ENCODE results near the gene CRYM. TPM values are rescaled to one million over a fixed set of nuclear protein-coding genes. Genes with fewer than 3 reads are reported as not detected.

CRYM gene
- total and polyA plus RNA-seq, 4 donors, result 4.0 to 22.2 (median 6.0) TPM

DNA sequence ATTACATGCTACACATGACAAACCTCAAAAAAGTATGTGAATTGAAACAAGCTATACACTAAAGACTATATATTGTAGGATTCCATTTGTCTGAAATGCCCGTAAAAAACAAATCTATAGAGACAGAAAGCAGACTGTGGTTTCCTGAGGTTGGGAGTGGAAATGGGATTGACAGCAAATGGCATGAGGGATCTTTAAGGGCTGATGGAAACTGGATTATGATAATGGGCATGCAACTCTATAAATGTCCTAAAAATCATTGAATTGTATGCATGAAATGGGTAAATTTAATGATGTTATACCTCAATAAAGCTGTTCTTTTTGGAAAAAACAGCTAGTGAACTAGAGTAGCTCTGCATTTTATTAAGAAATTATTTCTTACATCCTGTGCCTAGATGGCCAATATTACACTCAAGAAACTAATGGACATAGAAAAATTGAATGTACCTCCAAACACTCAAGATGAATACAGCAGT lies 45.0 kb downstream of the CRYM start:
- WGBS (ENCODE audit: insufficient coverage), result no CpG with 5 or more reads among the region's 1 CpG

DNA sequence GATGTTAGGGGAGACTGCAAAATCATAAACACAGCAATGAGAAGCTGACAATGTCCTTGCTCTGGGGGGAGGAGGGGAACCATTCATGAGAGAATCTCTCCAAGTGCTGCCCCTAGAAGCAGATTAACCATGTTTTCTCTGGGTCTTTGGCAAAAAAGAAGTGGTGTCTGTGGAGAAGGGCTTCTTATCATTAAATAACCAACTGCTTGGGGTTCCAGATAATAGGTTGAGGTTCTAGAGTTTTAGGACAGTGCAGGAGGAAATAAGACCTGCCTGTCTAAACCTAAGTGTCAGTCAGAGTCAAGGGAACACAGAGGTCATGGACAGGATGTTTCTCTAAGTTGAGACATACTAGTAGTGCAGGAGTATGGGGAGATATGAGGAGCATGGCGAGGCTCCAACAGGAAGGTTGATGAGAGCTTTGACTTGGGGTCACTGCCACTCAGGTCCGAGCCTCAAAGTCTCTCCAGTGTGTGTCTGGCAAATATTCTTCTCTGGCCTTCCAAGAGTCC lies 49.7 kb downstream of the CRYM start:
- no peaks in the 10 kb centered on the region for H3K27me3 ChIP-seq (ENCODE audit: control insufficient read depth, insufficient read depth, low read length)
- no peaks in the 10 kb centered on the region for H3K36me3 ChIP-seq (ENCODE audit: control insufficient read depth, insufficient read depth, low read length)
- DNase-seq (ENCODE audit: low read depth in 4 of 6, low spot score in 6 of 6), result no peak
- no peak overlapping the region for H3K4me3 ChIP-seq (ENCODE audit: low read depth, low read length)
- 90% methylated on average over 2 of the region's 2 CpGs for WGBS (ENCODE audit: insufficient coverage)
- H3K27ac ChIP-seq (ENCODE audit: low read depth, low read length), result no peak overlapping the region
- no peaks in the 10 kb centered on the region for H3K4me1 ChIP-seq (ENCODE audit: control insufficient read depth, insufficient read depth, low read length)
- no peaks in the 10 kb centered on the region for H3K9me3 ChIP-seq (ENCODE audit: control insufficient read depth, insufficient read depth, low read length)

More for the DNA sequence above, 45.0 kb downstream of the CRYM start:
- Histone ChIP-seq H3K9me3 (ENCODE audit: control insufficient read depth, insufficient read depth, low read length) (no peaks in the 10 kb centered on the region), H3K4me1 (ENCODE audit: control insufficient read depth, insufficient read depth, low read length) (no peaks in the 10 kb centered on the region), H3K36me3 (ENCODE audit: control insufficient read depth, insufficient read depth, low read length) (no peaks in the 10 kb centered on the region), H3K27ac (ENCODE audit: low read depth, low read length) (no peak overlapping the region), H3K4me3 (ENCODE audit: low read depth, low read length) (no peak overlapping the region), H3K27me3 (ENCODE audit: control insufficient read depth, insufficient read depth, low read length) (no peaks in the 10 kb centered on the region)
- DNase-seq (ENCODE audit: low read depth in 4 of 6, low spot score in 6 of 6), result no peak

DNA sequence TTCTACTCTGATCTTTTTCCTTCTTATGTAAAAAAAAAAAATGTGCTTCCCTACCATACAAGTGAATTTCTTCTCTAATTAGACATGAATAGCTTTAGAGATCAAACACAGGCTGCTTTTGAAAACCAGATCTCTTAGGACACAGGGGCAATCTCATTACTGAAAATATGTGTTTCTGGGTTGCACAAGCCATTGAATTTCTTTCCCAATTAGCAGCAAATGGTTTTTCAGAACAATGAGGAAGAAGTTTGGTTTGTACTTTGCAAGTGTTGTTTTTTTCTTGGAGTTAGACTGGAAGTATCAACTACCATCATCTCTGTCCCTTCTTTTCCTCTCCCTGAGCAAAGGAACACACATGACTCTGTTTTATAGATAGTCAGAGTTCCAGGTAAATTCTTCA lies 50.2 kb downstream of the CRYM start:
- Histone ChIP-seq H3K4me3 (ENCODE audit: low read depth, low read length) (no peak overlapping the region), H3K4me1 (ENCODE audit: control insufficient read depth, insufficient read depth, low read length) (no peaks in the 10 kb centered on the region)
- peak in 2 of 6 donors; percentile 18 to 60 for DNase-seq (ENCODE audit: low read depth in 4 of 6, low spot score in 6 of 6)

DNA sequence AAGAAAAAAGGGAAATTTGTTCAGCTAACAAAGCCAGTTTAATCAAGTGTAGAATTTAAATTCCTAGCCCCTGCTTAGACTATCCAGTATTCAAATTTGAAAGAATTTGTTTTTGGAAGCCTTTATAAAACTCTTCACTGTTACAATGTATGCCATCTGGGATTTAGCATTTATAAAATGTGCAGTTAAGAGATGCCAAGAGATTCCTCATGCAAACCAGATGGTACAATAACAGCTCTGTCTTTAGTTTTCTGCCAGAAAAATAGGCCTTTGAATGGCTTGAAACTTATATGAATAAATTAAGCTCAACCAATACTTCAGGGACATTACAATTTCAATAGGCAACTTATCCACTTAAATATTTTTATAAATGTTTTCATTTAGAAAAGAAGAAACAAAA lies 51.3 kb downstream of the CRYM start:
- H3K27ac ChIP-seq (ENCODE audit: low read depth, low read length), result peak overlapping the region; percentile 48
- peak in 2 of 6 donors; percentile 71 to 91 for DNase-seq (ENCODE audit: low read depth in 4 of 6, low spot score in 6 of 6)

More for the DNA sequence above, 50.2 kb downstream of the CRYM start:
- Histone ChIP-seq H3K27ac (ENCODE audit: low read depth, low read length) (no peak overlapping the region), H3K36me3 (ENCODE audit: control insufficient read depth, insufficient read depth, low read length) (no peaks in the 10 kb centered on the region), H3K9me3 (ENCODE audit: control insufficient read depth, insufficient read depth, low read length) (no peaks in the 10 kb centered on the region), H3K27me3 (ENCODE audit: control insufficient read depth, insufficient read depth, low read length) (no peaks in the 10 kb centered on the region)

DNA sequence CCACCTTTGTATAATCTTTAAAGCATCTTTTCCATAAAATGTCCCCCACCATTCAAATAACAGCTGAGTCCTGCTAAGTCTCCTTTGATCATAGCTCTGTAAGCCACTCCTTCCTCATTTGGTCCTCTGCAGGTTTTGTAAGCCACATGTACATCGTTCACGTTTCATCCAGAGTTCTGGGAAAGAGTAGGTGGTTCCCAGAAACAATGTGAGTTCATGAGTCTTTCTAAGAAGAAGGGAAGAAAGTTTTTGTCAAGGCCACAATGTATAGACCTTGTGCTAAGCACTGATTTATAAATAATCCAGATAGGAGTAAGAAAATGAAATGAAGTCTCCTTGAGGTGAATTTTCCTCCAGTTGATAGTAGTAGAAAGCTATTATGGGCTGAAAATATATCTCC lies 53.3 kb downstream of the CRYM start:
- H3K4me1 ChIP-seq (ENCODE audit: control insufficient read depth, insufficient read depth, low read length), result no peaks in the 10 kb centered on the region
- no peaks in the 10 kb centered on the region for H3K9me3 ChIP-seq (ENCODE audit: control insufficient read depth, insufficient read depth, low read length)
- no peak overlapping the region for H3K4me3 ChIP-seq (ENCODE audit: low read depth, low read length)
- H3K36me3 ChIP-seq (ENCODE audit: control insufficient read depth, insufficient read depth, low read length), result no peaks in the 10 kb centered on the region
- no peak for DNase-seq (ENCODE audit: low read depth in 4 of 6, low spot score in 6 of 6)
- H3K27me3 ChIP-seq (ENCODE audit: control insufficient read depth, insufficient read depth, low read length), result no peaks in the 10 kb centered on the region
- H3K27ac ChIP-seq (ENCODE audit: low read depth, low read length), result no peak overlapping the region
- no CpG with 5 or more reads among the region's 2 CpGs for WGBS (ENCODE audit: insufficient coverage)

More for the DNA sequence above, 51.3 kb downstream of the CRYM start:
- Histone ChIP-seq H3K4me1 (ENCODE audit: control insufficient read depth, insufficient read depth, low read length) (no peaks in the 10 kb centered on the region), H3K27me3 (ENCODE audit: control insufficient read depth, insufficient read depth, low read length) (no peaks in the 10 kb centered on the region), H3K9me3 (ENCODE audit: control insufficient read depth, insufficient read depth, low read length) (no peaks in the 10 kb centered on the region), H3K4me3 (ENCODE audit: low read depth, low read length) (no peak overlapping the region), H3K36me3 (ENCODE audit: control insufficient read depth, insufficient read depth, low read length) (no peaks in the 10 kb centered on the region)

DNA sequence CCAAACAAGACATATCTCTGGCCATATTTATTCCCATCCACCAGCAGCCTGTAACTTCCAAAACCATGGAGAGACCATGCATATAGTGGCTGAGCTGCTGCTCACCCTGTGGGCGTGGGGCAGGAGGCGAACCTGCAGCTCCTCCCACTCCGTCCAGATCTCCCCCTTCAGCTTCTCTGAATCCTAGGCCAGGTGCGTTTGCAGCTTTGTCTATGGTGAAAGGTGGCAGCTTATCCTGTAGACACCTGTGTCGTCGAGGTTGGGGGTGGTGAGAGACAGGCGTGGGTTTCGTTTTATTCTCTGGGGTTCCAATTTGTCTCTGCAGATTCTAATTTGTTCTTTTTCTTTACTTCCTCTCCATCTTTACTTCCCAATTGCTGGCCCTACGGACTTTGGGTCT lies 54.3 kb downstream of the CRYM start:
- no peaks in the 10 kb centered on the region for H3K27me3 ChIP-seq (ENCODE audit: control insufficient read depth, insufficient read depth, low read length)
- DNase-seq (ENCODE audit: low read depth in 4 of 6, low spot score in 6 of 6), result no peak
- H3K4me1 ChIP-seq (ENCODE audit: control insufficient read depth, insufficient read depth, low read length), result no peaks in the 10 kb centered on the region
- H3K27ac ChIP-seq (ENCODE audit: low read depth, low read length), result no peak overlapping the region
- WGBS (ENCODE audit: insufficient coverage), result 100% methylated on average over 2 of the region's 9 CpGs
- no peak overlapping the region for H3K4me3 ChIP-seq (ENCODE audit: low read depth, low read length)
- H3K9me3 ChIP-seq (ENCODE audit: control insufficient read depth, insufficient read depth, low read length), result no peaks in the 10 kb centered on the region
- no peaks in the 10 kb centered on the region for H3K36me3 ChIP-seq (ENCODE audit: control insufficient read depth, insufficient read depth, low read length)

DNA sequence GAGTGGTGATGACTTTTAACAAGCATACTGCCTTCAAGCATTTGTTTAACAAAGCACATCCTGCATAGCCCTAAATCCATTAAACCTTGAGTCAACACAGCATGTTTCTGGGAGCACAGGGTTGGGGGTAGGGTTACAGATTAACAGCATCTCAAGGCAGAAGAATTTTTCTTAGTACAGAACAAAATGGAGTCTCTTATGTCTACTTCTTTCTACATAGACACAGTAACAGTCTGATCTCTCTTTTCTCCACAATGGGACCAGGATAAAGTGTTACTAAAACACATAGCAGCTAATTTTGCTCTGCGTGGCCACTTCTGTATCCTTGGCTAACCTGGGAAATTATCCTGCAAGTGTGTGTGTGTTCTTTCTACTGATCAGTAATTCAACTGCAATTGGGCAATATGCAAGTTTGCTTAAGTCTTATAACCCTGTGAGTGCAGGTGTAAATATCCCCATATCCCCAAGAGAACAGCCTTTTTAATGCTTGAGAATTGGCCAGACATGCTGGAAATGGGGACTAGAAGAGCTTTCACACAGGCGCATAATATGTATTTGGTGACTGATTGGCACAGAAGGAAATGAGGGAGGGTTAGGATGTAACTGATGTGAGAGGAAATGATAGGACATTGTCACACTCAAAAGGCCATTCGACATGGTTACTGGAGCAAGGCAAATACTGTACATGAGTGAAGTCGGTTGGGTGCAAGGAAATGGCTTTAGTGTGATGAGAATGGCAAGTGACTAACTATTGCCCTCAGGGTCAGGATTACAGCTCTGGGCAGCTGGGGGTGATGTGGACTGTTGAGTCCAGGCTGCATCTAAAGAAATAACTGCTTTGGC lies 55.4 kb downstream of the CRYM start:
- DNase-seq (ENCODE audit: low read depth in 4 of 6, low spot score in 6 of 6), result peak in 1 of 6 donors; percentile 23
- Histone ChIP-seq H3K9me3 (ENCODE audit: control insufficient read depth, insufficient read depth, low read length) (no peaks in the 10 kb centered on the region), H3K4me1 (ENCODE audit: control insufficient read depth, insufficient read depth, low read length) (no peaks in the 10 kb centered on the region), H3K4me3 (ENCODE audit: low read depth, low read length) (no peak overlapping the region), H3K27ac (ENCODE audit: low read depth, low read length) (no peak overlapping the region), H3K36me3 (ENCODE audit: control insufficient read depth, insufficient read depth, low read length) (no peaks in the 10 kb centered on the region), H3K27me3 (ENCODE audit: control insufficient read depth, insufficient read depth, low read length) (no peaks in the 10 kb centered on the region)
- 51% methylated on average over 3 of the region's 4 CpGs for WGBS (ENCODE audit: insufficient coverage)

DNA sequence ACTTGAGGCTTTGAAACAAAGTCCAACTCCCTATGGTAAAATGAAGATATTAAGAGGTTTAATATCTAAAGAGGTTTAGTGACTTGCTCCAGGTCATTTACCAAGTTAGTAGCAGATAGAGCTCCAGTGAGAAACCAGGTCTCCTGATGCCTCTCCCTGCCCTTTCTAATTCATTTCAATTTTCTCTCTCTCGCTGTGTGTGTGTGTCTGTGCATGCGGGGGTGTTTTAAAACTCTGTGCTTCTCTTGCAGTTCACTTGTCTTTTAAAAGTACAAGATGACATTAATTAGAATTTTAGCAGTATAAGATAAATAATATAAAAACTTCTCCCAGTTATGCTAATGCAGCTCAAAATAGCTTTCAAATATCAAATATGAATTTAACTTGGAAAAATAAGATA lies 58.5 kb downstream of the CRYM start:
- H3K36me3 ChIP-seq (ENCODE audit: control insufficient read depth, insufficient read depth, low read length), result no peaks in the 10 kb centered on the region
- no peaks in the 10 kb centered on the region for H3K27me3 ChIP-seq (ENCODE audit: control insufficient read depth, insufficient read depth, low read length)
- no peaks in the 10 kb centered on the region for H3K9me3 ChIP-seq (ENCODE audit: control insufficient read depth, insufficient read depth, low read length)
- H3K4me1 ChIP-seq (ENCODE audit: control insufficient read depth, insufficient read depth, low read length), result no peaks in the 10 kb centered on the region
- WGBS (ENCODE audit: insufficient coverage), result no CpG with 5 or more reads among the region's 2 CpGs
- no peak overlapping the region for H3K4me3 ChIP-seq (ENCODE audit: low read depth, low read length)
- DNase-seq (ENCODE audit: low read depth in 4 of 6, low spot score in 6 of 6), result no peak
- H3K27ac ChIP-seq (ENCODE audit: low read depth, low read length), result no peak overlapping the region

DNA sequence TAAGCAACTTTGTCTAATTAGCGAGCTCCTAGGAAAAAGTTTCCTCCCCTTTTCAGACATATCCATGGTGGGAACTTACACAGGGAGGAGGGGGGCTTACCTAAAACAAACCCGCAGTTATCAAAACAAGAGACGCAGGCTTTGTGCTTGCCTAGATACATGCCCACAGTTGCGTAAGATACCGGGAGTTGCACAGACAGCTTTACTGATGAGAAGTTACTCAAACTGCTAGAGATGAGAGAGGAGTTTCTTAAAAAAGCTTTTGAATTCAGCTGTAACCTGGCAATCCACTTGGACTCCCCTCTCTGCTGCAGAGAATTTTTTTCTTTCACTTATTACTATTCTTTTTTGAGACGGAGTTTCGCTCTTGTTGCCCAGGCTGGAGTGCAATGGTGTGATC lies 59.9 kb downstream of the CRYM start:
- DNase-seq (ENCODE audit: low read depth in 4 of 6, low spot score in 6 of 6), result no peak
- H3K27ac ChIP-seq (ENCODE audit: low read depth, low read length), result no peak overlapping the region
- H3K27me3 ChIP-seq (ENCODE audit: control insufficient read depth, insufficient read depth, low read length), result no peaks in the 10 kb centered on the region
- H3K9me3 ChIP-seq (ENCODE audit: control insufficient read depth, insufficient read depth, low read length), result no peaks in the 10 kb centered on the region
- no CpG with 5 or more reads among the region's 7 CpGs for WGBS (ENCODE audit: insufficient coverage)
- H3K4me1 ChIP-seq (ENCODE audit: control insufficient read depth, insufficient read depth, low read length), result no peaks in the 10 kb centered on the region
- H3K36me3 ChIP-seq (ENCODE audit: control insufficient read depth, insufficient read depth, low read length), result no peaks in the 10 kb centered on the region
- H3K4me3 ChIP-seq (ENCODE audit: low read depth, low read length), result no peak overlapping the region

DNA sequence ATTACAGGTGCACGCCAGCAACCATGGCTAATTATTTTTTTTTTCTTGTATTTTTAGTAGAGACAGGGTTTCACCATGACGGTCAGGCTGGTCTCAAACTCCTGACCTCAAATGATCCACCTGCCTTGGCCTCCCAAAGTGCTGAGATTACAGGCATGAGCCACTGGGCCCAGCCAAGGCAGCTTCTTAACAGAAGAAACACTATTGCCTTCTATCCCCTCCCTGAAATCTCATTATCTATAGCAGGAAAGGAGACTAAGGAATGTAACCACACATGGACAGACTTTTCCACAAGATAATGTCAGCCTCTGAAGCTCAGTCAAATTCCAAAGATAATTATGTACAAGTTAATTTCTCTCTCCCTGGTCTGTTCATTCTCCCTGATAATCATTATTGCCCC lies 61.0 kb downstream of the CRYM start:
- H3K27me3 ChIP-seq (ENCODE audit: control insufficient read depth, insufficient read depth, low read length), result no peaks in the 10 kb centered on the region
- H3K4me1 ChIP-seq (ENCODE audit: control insufficient read depth, insufficient read depth, low read length), result no peaks in the 10 kb centered on the region
- DNase-seq (ENCODE audit: low read depth in 4 of 6, low spot score in 6 of 6), result no peak
- no peak overlapping the region for H3K4me3 ChIP-seq (ENCODE audit: low read depth, low read length)
- H3K27ac ChIP-seq (ENCODE audit: low read depth, low read length), result no peak overlapping the region
- WGBS (ENCODE audit: insufficient coverage), result 83% methylated on average over 1 of the region's 2 CpGs
- no peaks in the 10 kb centered on the region for H3K9me3 ChIP-seq (ENCODE audit: control insufficient read depth, insufficient read depth, low read length)
- no peaks in the 10 kb centered on the region for H3K36me3 ChIP-seq (ENCODE audit: control insufficient read depth, insufficient read depth, low read length)

Measured in spinal cord (tissue), 10 donors.